Nephron (organoid): ENCODE data around the gene PHIP.

ENCODE experiments used
- H3K27ac Mint-ChIP-seq, 3 experiments: 2 replicates each; pipeline ENCODE4 v1.8.0; 2020; ENCODE audit warnings: mixed read lengths in 3 of 3, mild to moderate bottlenecking in 2 of 3, moderate library complexity in 1 of 3
- H3K27me3 Mint-ChIP-seq: 2 replicates; pipeline ENCODE4 v1.8.0; 2021; ENCODE audit warnings: low read depth, mild to moderate bottlenecking, moderate library complexity, mixed read lengths
- H3K36me3 Mint-ChIP-seq: 2 replicates; pipeline ENCODE4 v1.8.0; 2020; ENCODE audit warnings: low read depth, mixed read lengths
- H3K4me1 Mint-ChIP-seq: 2 replicates; pipeline ENCODE4 v1.8.0; 2020; ENCODE audit warnings: mixed read lengths
- H3K4me3 Mint-ChIP-seq, 3 experiments: 2 replicates each; pipeline ENCODE4 v1.8.0; 2020; ENCODE audit warnings: mild to moderate bottlenecking in 3 of 3, mixed read lengths in 3 of 3, moderate library complexity in 2 of 3
- H3K9me3 Mint-ChIP-seq: 2 replicates; pipeline ENCODE4 v1.8.0; 2020; ENCODE audit warnings: mixed read lengths
- CTCF ChIP-seq, 3 experiments: fragments of 200-600 bp; sonication (generic); IDR thresholded peaks; one replicate each; pipeline ENCODE4 v1.5.0; 2021; ENCODE audit warnings: antibody characterized with exemption in 3 of 3; ENCODE audit not compliant: unreplicated experiment in 3 of 3

The PHIP gene

DNA sequence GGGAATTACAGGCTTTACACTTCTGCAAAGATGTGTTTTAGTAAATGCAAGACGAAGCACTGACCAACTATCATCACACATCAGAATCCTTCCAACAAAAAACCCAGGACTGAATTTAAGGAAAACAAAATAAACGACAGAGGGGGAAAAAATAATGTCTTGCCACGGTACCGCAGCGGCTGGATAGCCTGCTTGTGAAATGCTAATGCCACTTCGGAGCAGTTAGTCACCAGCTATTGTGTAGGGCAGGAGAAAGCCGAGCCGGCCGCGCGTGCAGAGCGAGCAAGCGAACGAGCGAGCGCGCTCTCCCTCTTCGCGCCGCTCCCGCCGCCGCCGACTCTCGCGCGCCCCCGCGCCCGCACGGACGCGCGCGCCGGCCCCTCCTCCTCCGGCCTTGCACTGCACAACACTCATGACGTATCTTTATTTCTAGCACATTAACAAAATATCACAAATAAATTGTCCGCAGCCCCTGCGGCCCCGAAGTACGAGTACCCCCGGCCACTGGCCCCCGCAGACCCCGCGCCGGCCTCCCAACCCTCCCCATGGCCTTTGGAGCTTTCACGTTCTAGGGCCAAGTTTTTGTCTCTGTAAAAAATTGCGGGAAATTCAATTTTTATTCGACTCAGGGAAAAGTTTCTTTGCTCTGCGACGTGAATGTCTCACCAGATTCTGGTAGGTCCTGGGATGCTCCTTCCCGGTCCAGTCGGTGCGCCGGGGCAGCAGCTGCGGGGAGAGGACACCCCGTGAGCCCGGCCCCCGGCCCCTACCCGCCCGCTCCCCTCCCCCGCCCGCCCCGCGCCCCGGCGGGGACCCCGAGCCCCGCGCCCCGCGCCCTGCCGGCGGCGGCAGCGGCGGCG is 1.0 kb downstream of the PHIP start:
- no peak for TF ChIP-seq CTCF (IDR thresholded peaks at IDR 0.05; ENCODE audit: unreplicated experiment in 3 of 3)
- Mint-ChIP-seq H3K4me3 (peak overlapping the region; percentile 89 to 90 (median 89)), H3K36me3 (peaks cover 9% of the 10 kb centered on the region), H3K27me3 (peaks cover 4% of the 10 kb centered on the region), H3K27ac (peak overlapping the region; percentile 89 to 98 (median 95)), H3K9me3 (no peaks in the 10 kb centered on the region), H3K4me1 (peaks cover 30% of the 10 kb centered on the region)

DNA sequence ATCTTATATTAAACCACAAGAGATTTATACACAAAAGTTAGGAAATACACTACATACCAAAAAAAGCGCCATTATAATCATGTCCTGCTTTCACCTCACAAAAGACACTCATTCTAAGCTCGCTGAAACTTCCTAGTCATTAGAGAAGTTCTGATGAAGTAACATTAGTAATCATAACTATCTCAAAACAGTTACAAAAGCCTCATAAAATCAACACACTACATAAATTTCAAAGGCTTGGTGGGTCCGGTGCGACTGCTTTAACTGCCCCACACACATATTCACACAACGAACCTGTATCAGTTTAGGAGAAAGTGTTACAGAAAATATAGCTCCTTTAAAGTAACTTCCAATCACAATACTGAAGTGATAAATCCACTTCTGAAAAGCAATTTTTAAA is 1.9 kb downstream of the PHIP start:
- Mint-ChIP-seq H3K4me1 (peaks cover 32% of the 10 kb centered on the region), H3K4me3 (peak overlapping the region; percentile 89 to 90 (median 89)), H3K27me3 (peaks cover 4% of the 10 kb centered on the region), H3K36me3 (peaks cover 10% of the 10 kb centered on the region), H3K27ac (peak overlapping the region; percentile 89 to 98 (median 95)), H3K9me3 (no peaks in the 10 kb centered on the region)
- no peak for TF ChIP-seq CTCF (IDR thresholded peaks at IDR 0.05; ENCODE audit: unreplicated experiment in 3 of 3)

GRCh38 chr6:79073888-79074287 is 4.2 kb downstream of the PHIP start:
- Mint-ChIP-seq H3K36me3 (peaks cover 18% of the 10 kb centered on the region), H3K4me1 (peaks cover 36% of the 10 kb centered on the region), H3K9me3 (no peaks in the 10 kb centered on the region), H3K4me3 (peak overlapping the region; percentile 43 to 71 (median 60)), H3K27me3 (peaks cover 4% of the 10 kb centered on the region), H3K27ac (peak overlapping the region in 2 of 3 experiments; percentile 28 to 41)
- TF ChIP-seq CTCF (IDR thresholded peaks at IDR 0.05; ENCODE audit: unreplicated experiment in 3 of 3) = no peak

GRCh38 chr6:79072640-79073181 is 5.3 kb downstream of the PHIP start:
- H3K4me3 Mint-ChIP-seq = no peak overlapping the region
- no peaks in the 10 kb centered on the region for H3K27me3 Mint-ChIP-seq
- H3K27ac Mint-ChIP-seq = no peak overlapping the region
- H3K36me3 Mint-ChIP-seq = peaks cover 20% of the 10 kb centered on the region
- H3K9me3 Mint-ChIP-seq = no peaks in the 10 kb centered on the region
- TF ChIP-seq CTCF (IDR thresholded peaks at IDR 0.05; ENCODE audit: unreplicated experiment in 3 of 3) = no peak
- peaks cover 37% of the 10 kb centered on the region for H3K4me1 Mint-ChIP-seq

DNA sequence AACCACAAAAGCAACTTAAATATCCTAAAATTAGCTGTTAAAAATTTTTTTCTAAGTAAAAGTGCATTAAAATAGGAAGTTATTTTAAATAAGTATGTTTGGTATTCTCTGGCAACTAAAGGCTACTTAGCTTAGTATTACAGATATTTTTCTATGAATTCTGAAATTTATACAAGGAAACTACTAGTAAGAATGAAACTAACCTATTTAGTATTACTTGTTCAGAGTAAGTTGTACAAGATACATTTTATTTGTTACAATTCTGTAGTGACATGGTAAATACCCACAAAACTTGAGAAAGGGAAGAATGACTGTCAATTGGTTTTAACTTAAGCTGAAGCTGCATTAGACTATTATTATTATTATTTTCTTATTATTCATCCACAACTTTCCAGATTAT is 6.5 kb downstream of the PHIP start:
- Mint-ChIP-seq H3K4me3 (no peak overlapping the region), H3K4me1 (peaks cover 44% of the 10 kb centered on the region), H3K27ac (no peak overlapping the region)

More for the DNA sequence above, 6.5 kb downstream of the PHIP start:
- H3K27me3 Mint-ChIP-seq = no peaks in the 10 kb centered on the region
- H3K36me3 Mint-ChIP-seq = peaks cover 27% of the 10 kb centered on the region
- H3K9me3 Mint-ChIP-seq = no peaks in the 10 kb centered on the region
- no peak for TF ChIP-seq CTCF (IDR thresholded peaks at IDR 0.05; ENCODE audit: unreplicated experiment in 3 of 3)
